COLO829 (cell line): ENCODE results near the gene NR6A1.
A peak's percentile ranks its signal among the peaks of the same experiment; 100 is the strongest.
"Not testable (repeated sequence)": the region's sequence is repeated elsewhere in the genome, so short reads cannot be mapped to it uniquely, and the experiment has no call there.

Experiments
- DNase-seq: peaks from one replicate; pipeline ENCODE4 v3.0.0; 2012; ENCODE audit warnings: low spot score

The NR6A1 gene

GRCh38 chr9:124615840-124616239 lies 155.3 kb downstream of the NR6A1 start:
- not testable (repeated sequence) for DNase-seq

GRCh38 chr9:124615100-124615742 lies 155.9 kb downstream of the NR6A1 start:
- DNase-seq = no peak

- no peak for DNase-seq
Measured at GRCh38 chr9:124613849-124614248, 157.3 kb downstream of the NR6A1 start.

- DNase-seq = no peak
Measured at GRCh38 chr9:124611106-124611505, 160.0 kb downstream of the NR6A1 start.

- DNase-seq = no peak
Measured at GRCh38 chr9:124606027-124606426, 165.1 kb downstream of the NR6A1 start.

- no peak for DNase-seq
Measured at GRCh38 chr9:124605258-124605657, 165.9 kb downstream of the NR6A1 start.

- DNase-seq = no peak
Measured at GRCh38 chr9:124602632-124603031, 168.5 kb downstream of the NR6A1 start.

GRCh38 chr9:124602204-124602603 lies 168.9 kb downstream of the NR6A1 start:
- DNase-seq = no peak

- no peak for DNase-seq
Measured at GRCh38 chr9:124600407-124600806, 170.7 kb downstream of the NR6A1 start.

- DNase-seq = no peak
Measured at GRCh38 chr9:124599121-124599795, 171.9 kb downstream of the NR6A1 start.

- DNase-seq = no peak
Measured at GRCh38 chr9:124598048-124598447, 173.1 kb downstream of the NR6A1 start.

- no peak for DNase-seq
Measured at GRCh38 chr9:124596172-124596839, 174.8 kb downstream of the NR6A1 start.

GRCh38 chr9:124595743-124596142 lies 175.4 kb downstream of the NR6A1 start:
- no peak for DNase-seq

- no peak for DNase-seq
Measured at GRCh38 chr9:124594673-124595072, 176.4 kb downstream of the NR6A1 start.

GRCh38 chr9:124594225-124594624 lies 176.9 kb downstream of the NR6A1 start:
- no peak for DNase-seq

GRCh38 chr9:124593651-124594058 lies 177.5 kb downstream of the NR6A1 start:
- peak; percentile 80 for DNase-seq

GRCh38 chr9:124593200-124593599 lies 177.9 kb downstream of the NR6A1 start:
- no peak for DNase-seq

GRCh38 chr9:124590889-124591641 lies 180.0 kb downstream of the NR6A1 start:
- no peak for DNase-seq

GRCh38 chr9:124584631-124585030 lies 186.5 kb downstream of the NR6A1 start:
- no peak for DNase-seq

GRCh38 chr9:124583134-124583533 lies 188.0 kb downstream of the NR6A1 start:
- no peak for DNase-seq

- DNase-seq = no peak
Measured at GRCh38 chr9:124580186-124580585, 190.9 kb downstream of the NR6A1 start.

GRCh38 chr9:124576751-124577150 lies 194.4 kb downstream of the NR6A1 start:
- DNase-seq = no peak
